Measurements from ENCODE around the gene MRPS9.

Gene MRPS9

GRCh38 chr2:105087273-105087672 lies 49.4 kb downstream of the MRPS9 start:
- no peak for DNase-seq
- intact Hi-C loops (cut with DNase I; ENCODE audit: low total_unique reads): no loop called here

GRCh38 chr2:105090091-105090490 lies 52.2 kb downstream of the MRPS9 start:
- intact Hi-C loops (cut with DNase I; ENCODE audit: low total_unique reads): no loop called here
- TF ChIP-seq CTCF (IDR thresholded peaks at IDR 0.05): no peak
- no peaks in the 10 kb centered on the region for H3K4me1 ChIP-seq
- peaks cover 5 to 19% (median 13%) of the 10 kb centered on the region in 3 donors for H3K36me3 ChIP-seq
- no peak for DNase-seq
- H3K4me3 ChIP-seq: no peak overlapping the region
- H3K27me3 ChIP-seq: no peaks in the 10 kb centered on the region
- no peaks in the 10 kb centered on the region for H3K9me3 ChIP-seq
- H3K27ac ChIP-seq: no peak overlapping the region

More at GRCh38 chr2:105087273-105087672, 49.4 kb downstream of the MRPS9 start:
- TF ChIP-seq CTCF (IDR thresholded peaks at IDR 0.05): no peak
- no peaks in the 10 kb centered on the region for H3K9me3 ChIP-seq
- H3K36me3 ChIP-seq: peaks cover 0 to 18% (median 0%) of the 10 kb centered on the region in 3 donors
- no peak overlapping the region for H3K27ac ChIP-seq
- H3K4me3 ChIP-seq: no peak overlapping the region
- H3K27me3 ChIP-seq: no peaks in the 10 kb centered on the region
- no peaks in the 10 kb centered on the region for H3K4me1 ChIP-seq

GRCh38 chr2:105092797-105093196 lies 54.9 kb downstream of the MRPS9 start:
- Histone ChIP-seq H3K4me3 (no peak overlapping the region), H3K27ac (no peak overlapping the region), H3K36me3 (peaks cover 8 to 31% (median 26%) of the 10 kb centered on the region in 3 donors), H3K27me3 (no peaks in the 10 kb centered on the region), H3K4me1 (no peaks in the 10 kb centered on the region), H3K9me3 (no peaks in the 10 kb centered on the region)
- TF ChIP-seq CTCF (IDR thresholded peaks at IDR 0.05): no peak
- DNase-seq: no peak
- intact Hi-C loops (cut with DNase I; ENCODE audit: low total_unique reads): no loop called here

GRCh38 chr2:105099153-105099552 lies 61.3 kb downstream of the MRPS9 start:
- intact Hi-C loops (cut with DNase I; ENCODE audit: low total_unique reads): no loop called here
- DNase-seq: no peak
- no peak for TF ChIP-seq CTCF (IDR thresholded peaks at IDR 0.05)
- Histone ChIP-seq H3K36me3 (peaks cover 29 to 71% (median 51%) of the 10 kb centered on the region in 3 donors), H3K27me3 (no peaks in the 10 kb centered on the region), H3K27ac (no peak overlapping the region), H3K9me3 (no peaks in the 10 kb centered on the region), H3K4me3 (no peak overlapping the region), H3K4me1 (no peaks in the 10 kb centered on the region)

- no peaks in the 10 kb centered on the region for H3K27me3 ChIP-seq
- intact Hi-C loops (cut with DNase I; ENCODE audit: low total_unique reads): no loop called here
- TF ChIP-seq CTCF (IDR thresholded peaks at IDR 0.05): no peak
- no peak overlapping the region for H3K27ac ChIP-seq
- peaks cover 29 to 75% (median 51%) of the 10 kb centered on the region in 3 donors for H3K36me3 ChIP-seq
- no peaks in the 10 kb centered on the region for H3K9me3 ChIP-seq
- H3K4me3 ChIP-seq: no peak overlapping the region
- no peak for DNase-seq
- H3K4me1 ChIP-seq: no peaks in the 10 kb centered on the region
Measured at GRCh38 chr2:105100046-105100840, 62.4 kb downstream of the MRPS9 start.
